ENCODE results near the gene C18orf63. TPM values are rescaled to one million over a fixed set of nuclear protein-coding genes. Genes with fewer than 3 reads are reported as not detected.

Gene C18orf63
- total RNA-seq, 1 experiment from 2014 or later = not detected

DNA sequence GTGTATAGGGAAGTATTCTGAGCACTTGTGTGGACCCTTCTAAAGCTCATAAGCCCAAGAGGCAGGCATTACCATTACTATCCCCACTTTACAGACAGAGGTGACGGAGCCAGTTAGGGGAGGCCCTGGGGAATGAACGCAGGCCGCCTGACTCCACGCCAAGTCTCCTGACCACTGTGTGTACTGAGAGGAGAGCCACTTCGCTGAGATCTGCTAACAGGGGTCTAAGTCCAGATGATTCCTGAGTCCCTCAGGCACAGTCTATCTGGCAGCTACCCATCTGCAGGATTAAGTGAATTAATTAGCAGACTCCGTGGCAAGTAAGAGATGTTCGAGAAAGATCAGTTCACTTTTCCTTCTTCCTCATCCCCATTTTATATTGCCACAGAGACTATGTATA is 37.6 kb upstream of the C18orf63 start:
- no peak overlapping the region for H3K4me3 Mint-ChIP-seq
- H3K4me1 Mint-ChIP-seq = peaks cover 84% of the 10 kb centered on the region
- ATAC-seq (no peak), DNase-seq (ENCODE audit: low spot score) (no peak)
- H3K27me3 Mint-ChIP-seq (ENCODE audit: low read depth) = no peaks in the 10 kb centered on the region
- ChIA-PET CTCF (interaction anchor here (1.3 kb wide), 1 partner anchor 10 kb away, joined by 4 read pairs; no protein-coding TSS in a partner anchor), POLR2A (no interaction called here)
- TF ChIP-seq, protein P1, sequence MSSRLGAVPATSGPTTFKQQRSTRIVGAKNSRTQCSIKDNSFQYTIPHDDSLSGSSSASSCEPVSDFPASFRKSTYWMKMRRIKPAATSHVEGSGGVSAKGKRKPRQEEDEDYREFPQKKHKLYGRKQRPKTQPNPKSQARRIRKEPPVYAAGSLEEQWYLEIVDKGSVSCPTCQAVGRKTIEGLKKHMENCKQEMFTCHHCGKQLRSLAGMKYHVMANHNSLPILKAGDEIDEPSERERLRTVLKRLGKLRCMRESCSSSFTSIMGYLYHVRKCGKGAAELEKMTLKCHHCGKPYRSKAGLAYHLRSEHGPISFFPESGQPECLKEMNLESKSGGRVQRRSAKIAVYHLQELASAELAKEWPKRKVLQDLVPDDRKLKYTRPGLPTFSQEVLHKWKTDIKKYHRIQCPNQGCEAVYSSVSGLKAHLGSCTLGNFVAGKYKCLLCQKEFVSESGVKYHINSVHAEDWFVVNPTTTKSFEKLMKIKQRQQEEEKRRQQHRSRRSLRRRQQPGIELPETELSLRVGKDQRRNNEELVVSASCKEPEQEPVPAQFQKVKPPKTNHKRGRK (CRISPR knock-in tag; IDR thresholded peaks at IDR 0.05; ENCODE audit: borderline replicate concordance) = no peak
- no peak for TF ChIP-seq NR1H2 (CRISPR knock-in tag; IDR thresholded peaks at IDR 0.05)
- TF ChIP-seq MXD4 (CRISPR knock-in tag; IDR thresholded peaks at IDR 0.05; ENCODE audit: borderline replicate concordance) = no peak
- TF ChIP-seq, protein P2, sequence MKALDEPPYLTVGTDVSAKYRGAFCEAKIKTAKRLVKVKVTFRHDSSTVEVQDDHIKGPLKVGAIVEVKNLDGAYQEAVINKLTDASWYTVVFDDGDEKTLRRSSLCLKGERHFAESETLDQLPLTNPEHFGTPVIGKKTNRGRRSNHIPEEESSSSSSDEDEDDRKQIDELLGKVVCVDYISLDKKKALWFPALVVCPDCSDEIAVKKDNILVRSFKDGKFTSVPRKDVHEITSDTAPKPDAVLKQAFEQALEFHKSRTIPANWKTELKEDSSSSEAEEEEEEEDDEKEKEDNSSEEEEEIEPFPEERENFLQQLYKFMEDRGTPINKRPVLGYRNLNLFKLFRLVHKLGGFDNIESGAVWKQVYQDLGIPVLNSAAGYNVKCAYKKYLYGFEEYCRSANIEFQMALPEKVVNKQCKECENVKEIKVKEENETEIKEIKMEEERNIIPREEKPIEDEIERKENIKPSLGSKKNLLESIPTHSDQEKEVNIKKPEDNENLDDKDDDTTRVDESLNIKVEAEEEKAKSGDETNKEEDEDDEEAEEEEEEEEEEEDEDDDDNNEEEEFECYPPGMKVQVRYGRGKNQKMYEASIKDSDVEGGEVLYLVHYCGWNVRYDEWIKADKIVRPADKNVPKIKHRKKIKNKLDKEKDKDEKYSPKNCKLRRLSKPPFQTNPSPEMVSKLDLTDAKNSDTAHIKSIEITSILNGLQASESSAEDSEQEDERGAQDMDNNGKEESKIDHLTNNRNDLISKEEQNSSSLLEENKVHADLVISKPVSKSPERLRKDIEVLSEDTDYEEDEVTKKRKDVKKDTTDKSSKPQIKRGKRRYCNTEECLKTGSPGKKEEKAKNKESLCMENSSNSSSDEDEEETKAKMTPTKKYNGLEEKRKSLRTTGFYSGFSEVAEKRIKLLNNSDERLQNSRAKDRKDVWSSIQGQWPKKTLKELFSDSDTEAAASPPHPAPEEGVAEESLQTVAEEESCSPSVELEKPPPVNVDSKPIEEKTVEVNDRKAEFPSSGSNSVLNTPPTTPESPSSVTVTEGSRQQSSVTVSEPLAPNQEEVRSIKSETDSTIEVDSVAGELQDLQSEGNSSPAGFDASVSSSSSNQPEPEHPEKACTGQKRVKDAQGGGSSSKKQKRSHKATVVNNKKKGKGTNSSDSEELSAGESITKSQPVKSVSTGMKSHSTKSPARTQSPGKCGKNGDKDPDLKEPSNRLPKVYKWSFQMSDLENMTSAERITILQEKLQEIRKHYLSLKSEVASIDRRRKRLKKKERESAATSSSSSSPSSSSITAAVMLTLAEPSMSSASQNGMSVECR (CRISPR knock-in tag; IDR thresholded peaks at IDR 0.05; ENCODE audit: borderline replicate concordance) = no peak
- TF ChIP-seq IRF2 (CRISPR knock-in tag; IDR thresholded peaks at IDR 0.05; ENCODE audit: borderline replicate concordance, low read depth) = no peak
- no peak for TF ChIP-seq HMGA2 (CRISPR knock-in tag; IDR thresholded peaks at IDR 0.05)
- TF ChIP-seq, protein P3, sequence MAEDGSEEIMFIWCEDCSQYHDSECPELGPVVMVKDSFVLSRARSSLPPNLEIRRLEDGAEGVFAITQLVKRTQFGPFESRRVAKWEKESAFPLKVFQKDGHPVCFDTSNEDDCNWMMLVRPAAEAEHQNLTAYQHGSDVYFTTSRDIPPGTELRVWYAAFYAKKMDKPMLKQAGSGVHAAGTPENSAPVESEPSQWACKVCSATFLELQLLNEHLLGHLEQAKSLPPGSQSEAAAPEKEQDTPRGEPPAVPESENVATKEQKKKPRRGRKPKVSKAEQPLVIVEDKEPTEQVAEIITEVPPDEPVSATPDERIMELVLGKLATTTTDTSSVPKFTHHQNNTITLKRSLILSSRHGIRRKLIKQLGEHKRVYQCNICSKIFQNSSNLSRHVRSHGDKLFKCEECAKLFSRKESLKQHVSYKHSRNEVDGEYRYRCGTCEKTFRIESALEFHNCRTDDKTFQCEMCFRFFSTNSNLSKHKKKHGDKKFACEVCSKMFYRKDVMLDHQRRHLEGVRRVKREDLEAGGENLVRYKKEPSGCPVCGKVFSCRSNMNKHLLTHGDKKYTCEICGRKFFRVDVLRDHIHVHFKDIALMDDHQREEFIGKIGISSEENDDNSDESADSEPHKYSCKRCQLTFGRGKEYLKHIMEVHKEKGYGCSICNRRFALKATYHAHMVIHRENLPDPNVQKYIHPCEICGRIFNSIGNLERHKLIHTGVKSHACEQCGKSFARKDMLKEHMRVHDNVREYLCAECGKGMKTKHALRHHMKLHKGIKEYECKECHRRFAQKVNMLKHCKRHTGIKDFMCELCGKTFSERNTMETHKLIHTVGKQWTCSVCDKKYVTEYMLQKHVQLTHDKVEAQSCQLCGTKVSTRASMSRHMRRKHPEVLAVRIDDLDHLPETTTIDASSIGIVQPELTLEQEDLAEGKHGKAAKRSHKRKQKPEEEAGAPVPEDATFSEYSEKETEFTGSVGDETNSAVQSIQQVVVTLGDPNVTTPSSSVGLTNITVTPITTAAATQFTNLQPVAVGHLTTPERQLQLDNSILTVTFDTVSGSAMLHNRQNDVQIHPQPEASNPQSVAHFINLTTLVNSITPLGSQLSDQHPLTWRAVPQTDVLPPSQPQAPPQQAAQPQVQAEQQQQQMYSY (CRISPR knock-in tag; IDR thresholded peaks at IDR 0.05) = no peak
- TF ChIP-seq, protein P4, sequence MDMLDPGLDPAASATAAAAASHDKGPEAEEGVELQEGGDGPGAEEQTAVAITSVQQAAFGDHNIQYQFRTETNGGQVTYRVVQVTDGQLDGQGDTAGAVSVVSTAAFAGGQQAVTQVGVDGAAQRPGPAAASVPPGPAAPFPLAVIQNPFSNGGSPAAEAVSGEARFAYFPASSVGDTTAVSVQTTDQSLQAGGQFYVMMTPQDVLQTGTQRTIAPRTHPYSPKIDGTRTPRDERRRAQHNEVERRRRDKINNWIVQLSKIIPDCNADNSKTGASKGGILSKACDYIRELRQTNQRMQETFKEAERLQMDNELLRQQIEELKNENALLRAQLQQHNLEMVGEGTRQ (CRISPR knock-in tag; IDR thresholded peaks at IDR 0.05) = no peak
- TF ChIP-seq, protein P5, sequence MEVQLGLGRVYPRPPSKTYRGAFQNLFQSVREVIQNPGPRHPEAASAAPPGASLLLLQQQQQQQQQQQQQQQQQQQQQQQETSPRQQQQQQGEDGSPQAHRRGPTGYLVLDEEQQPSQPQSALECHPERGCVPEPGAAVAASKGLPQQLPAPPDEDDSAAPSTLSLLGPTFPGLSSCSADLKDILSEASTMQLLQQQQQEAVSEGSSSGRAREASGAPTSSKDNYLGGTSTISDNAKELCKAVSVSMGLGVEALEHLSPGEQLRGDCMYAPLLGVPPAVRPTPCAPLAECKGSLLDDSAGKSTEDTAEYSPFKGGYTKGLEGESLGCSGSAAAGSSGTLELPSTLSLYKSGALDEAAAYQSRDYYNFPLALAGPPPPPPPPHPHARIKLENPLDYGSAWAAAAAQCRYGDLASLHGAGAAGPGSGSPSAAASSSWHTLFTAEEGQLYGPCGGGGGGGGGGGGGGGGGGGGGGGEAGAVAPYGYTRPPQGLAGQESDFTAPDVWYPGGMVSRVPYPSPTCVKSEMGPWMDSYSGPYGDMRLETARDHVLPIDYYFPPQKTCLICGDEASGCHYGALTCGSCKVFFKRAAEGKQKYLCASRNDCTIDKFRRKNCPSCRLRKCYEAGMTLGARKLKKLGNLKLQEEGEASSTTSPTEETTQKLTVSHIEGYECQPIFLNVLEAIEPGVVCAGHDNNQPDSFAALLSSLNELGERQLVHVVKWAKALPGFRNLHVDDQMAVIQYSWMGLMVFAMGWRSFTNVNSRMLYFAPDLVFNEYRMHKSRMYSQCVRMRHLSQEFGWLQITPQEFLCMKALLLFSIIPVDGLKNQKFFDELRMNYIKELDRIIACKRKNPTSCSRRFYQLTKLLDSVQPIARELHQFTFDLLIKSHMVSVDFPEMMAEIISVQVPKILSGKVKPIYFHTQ (CRISPR knock-in tag; IDR thresholded peaks at IDR 0.05) = no peak
- peak overlapping the region; percentile 55; the same call in 1 of the 2 replicates for H3K27ac Mint-ChIP-seq
- H3K36me3 Mint-ChIP-seq = peaks cover 43% of the 10 kb centered on the region
- 0 out of 2 replicates have a peak, but pooled peaks cover 3% of the 10 kb centered on the region for H3K9me3 Mint-ChIP-seq

DNA sequence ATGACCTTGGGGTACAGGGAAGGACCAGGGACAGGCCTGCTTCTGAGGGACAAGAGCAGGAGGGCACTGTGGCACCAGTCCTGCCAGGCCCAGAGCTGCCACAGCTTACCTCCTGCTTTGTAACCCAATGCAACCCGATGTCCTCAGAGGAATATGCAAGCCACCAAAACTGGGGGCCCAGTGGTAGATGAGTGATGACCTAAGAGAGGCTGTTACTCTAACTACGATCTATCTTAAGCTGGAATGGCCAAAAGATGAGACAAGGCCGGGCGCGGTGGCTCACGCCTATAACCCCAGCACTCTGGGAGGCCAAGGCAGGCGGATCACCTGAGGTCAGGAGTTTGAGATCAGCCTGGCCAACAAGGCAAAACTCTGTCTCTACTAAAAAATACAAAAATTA is 36.7 kb upstream of the C18orf63 start:
- DNase-seq (ENCODE audit: low spot score) = no peak
- Mint-ChIP-seq H3K36me3 (peaks cover 36% of the 10 kb centered on the region), H3K4me3 (no peak overlapping the region), H3K27me3 (ENCODE audit: low read depth) (no peaks in the 10 kb centered on the region), H3K27ac (no peak overlapping the region), H3K9me3 (0 out of 2 replicates have a peak, but pooled peaks cover 3% of the 10 kb centered on the region), H3K4me1 (peaks cover 84% of the 10 kb centered on the region)
- CTCF ChIA-PET = no interaction called here
- TF ChIP-seq NFE2L1 (CRISPR knock-in tag; IDR thresholded peaks at IDR 0.05) = no peak
- TF ChIP-seq MYBL2 (CRISPR knock-in tag; IDR thresholded peaks at IDR 0.05) = no peak
- TF ChIP-seq ZNF121 (CRISPR knock-in tag; IDR thresholded peaks at IDR 0.05) = no peak
- no peak for TF ChIP-seq SMAD4 (CRISPR knock-in tag; IDR thresholded peaks at IDR 0.05)
- TF ChIP-seq CBFB (CRISPR knock-in tag; IDR thresholded peaks at IDR 0.05; ENCODE audit: low read depth) = no peak
- TF ChIP-seq, protein P6, sequence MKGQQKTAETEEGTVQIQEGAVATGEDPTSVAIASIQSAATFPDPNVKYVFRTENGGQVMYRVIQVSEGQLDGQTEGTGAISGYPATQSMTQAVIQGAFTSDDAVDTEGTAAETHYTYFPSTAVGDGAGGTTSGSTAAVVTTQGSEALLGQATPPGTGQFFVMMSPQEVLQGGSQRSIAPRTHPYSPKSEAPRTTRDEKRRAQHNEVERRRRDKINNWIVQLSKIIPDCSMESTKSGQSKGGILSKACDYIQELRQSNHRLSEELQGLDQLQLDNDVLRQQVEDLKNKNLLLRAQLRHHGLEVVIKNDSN (CRISPR knock-in tag; IDR thresholded peaks at IDR 0.05) = no peak
- TF ChIP-seq, protein P7, sequence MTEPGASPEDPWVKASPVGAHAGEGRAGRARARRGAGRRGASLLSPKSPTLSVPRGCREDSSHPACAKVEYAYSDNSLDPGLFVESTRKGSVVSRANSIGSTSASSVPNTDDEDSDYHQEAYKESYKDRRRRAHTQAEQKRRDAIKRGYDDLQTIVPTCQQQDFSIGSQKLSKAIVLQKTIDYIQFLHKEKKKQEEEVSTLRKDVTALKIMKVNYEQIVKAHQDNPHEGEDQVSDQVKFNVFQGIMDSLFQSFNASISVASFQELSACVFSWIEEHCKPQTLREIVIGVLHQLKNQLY (CRISPR knock-in tag; IDR thresholded peaks at IDR 0.05) = no peak
- TF ChIP-seq GABPB1 (CRISPR knock-in tag; IDR thresholded peaks at IDR 0.05) = no peak
- TF ChIP-seq TCF7 (CRISPR knock-in tag; IDR thresholded peaks at IDR 0.05; ENCODE audit: low read depth) = no peak
- no peak for TF ChIP-seq NR3C1 (CRISPR knock-in tag; conservative IDR thresholded peaks at IDR 0.05; ENCODE audit: low read depth)
- TF ChIP-seq OVOL2 (CRISPR knock-in tag; IDR thresholded peaks at IDR 0.05; ENCODE audit: borderline replicate concordance) = no peak
- POLR2A ChIA-PET = no interaction called here
- ATAC-seq = no peak
